ENCODE measurements around the gene TNN.
A peak's percentile ranks its signal among the peaks of the same experiment; 100 is the strongest.

TNN gene

GRCh38 chr1:175137369-175137768 is 69.7 kb downstream of the TNN start:
- H3K79me2 ChIP-seq (ENCODE audit: insufficient read depth, low read length) = no peaks in the 10 kb centered on the region
- no peaks in the 10 kb centered on the region for H3F3A ChIP-seq (ENCODE audit: low read depth)
- no peak overlapping the region for H3K9ac ChIP-seq (ENCODE audit: low read depth, low read length, poor library complexity, severe bottlenecking)
- no peak overlapping the region for H3K4me3 ChIP-seq (ENCODE audit: low read length, poor library complexity, severe bottlenecking)
- H3K27me3 ChIP-seq (ENCODE audit: insufficient read depth, low read length, poor library complexity, severe bottlenecking) = no peaks in the 10 kb centered on the region
- no peaks in the 10 kb centered on the region for H4K20me1 ChIP-seq (ENCODE audit: insufficient read depth, low read length, poor library complexity, severe bottlenecking)
- H3K9me3 ChIP-seq (ENCODE audit: insufficient read depth, low read depth, low read length) = no peaks in the 10 kb centered on the region
- no peaks in the 10 kb centered on the region for H3K9me2 ChIP-seq (replicated peaks; ENCODE audit: low read depth, low read length)
- H3K4me1 ChIP-seq (ENCODE audit: insufficient read depth, low read length, poor library complexity, severe bottlenecking) = no peaks in the 10 kb centered on the region
- H3K4me2 ChIP-seq (ENCODE audit: low read depth, low read length, poor library complexity, severe bottlenecking) = no peak overlapping the region
- TF ChIP-seq CTCF (conservative IDR thresholded peaks at IDR 0.05; ENCODE audit: low read length) (no peak), EZH2phosphoT487 (IDR thresholded peaks at IDR 0.05; ENCODE audit: borderline replicate concordance) (no peak)
- H2AFZ ChIP-seq (ENCODE audit: low read length) = no peak overlapping the region
- H3K36me3 ChIP-seq (ENCODE audit: insufficient read depth, low read length) = no peaks in the 10 kb centered on the region

GRCh38 chr1:175138579-175138978 is 70.9 kb downstream of the TNN start:
- Histone ChIP-seq H3K79me2 (ENCODE audit: insufficient read depth, low read length) (no peaks in the 10 kb centered on the region), H3K9me2 (replicated peaks; ENCODE audit: low read depth, low read length) (no peaks in the 10 kb centered on the region), H3K9me3 (ENCODE audit: insufficient read depth, low read depth, low read length) (no peaks in the 10 kb centered on the region), H3K36me3 (ENCODE audit: insufficient read depth, low read length) (no peaks in the 10 kb centered on the region), H3K4me1 (ENCODE audit: insufficient read depth, low read length, poor library complexity, severe bottlenecking) (no peaks in the 10 kb centered on the region), H3F3A (ENCODE audit: low read depth) (no peaks in the 10 kb centered on the region), H3K9ac (ENCODE audit: low read depth, low read length, poor library complexity, severe bottlenecking) (no peak overlapping the region), H3K4me2 (ENCODE audit: low read depth, low read length, poor library complexity, severe bottlenecking) (no peak overlapping the region), H3K27me3 (ENCODE audit: insufficient read depth, low read length, poor library complexity, severe bottlenecking) (no peaks in the 10 kb centered on the region), H3K4me3 (ENCODE audit: low read length, poor library complexity, severe bottlenecking) (no peak overlapping the region), H2AFZ (ENCODE audit: low read length) (no peak overlapping the region), H4K20me1 (ENCODE audit: insufficient read depth, low read length, poor library complexity, severe bottlenecking) (no peaks in the 10 kb centered on the region)
- TF ChIP-seq CTCF (conservative IDR thresholded peaks at IDR 0.05; ENCODE audit: low read length) = no peak
- TF ChIP-seq EZH2phosphoT487 (IDR thresholded peaks at IDR 0.05; ENCODE audit: borderline replicate concordance) = no peak

- Histone ChIP-seq H3F3A (ENCODE audit: low read depth) (no peaks in the 10 kb centered on the region), H3K9me2 (replicated peaks; ENCODE audit: low read depth, low read length) (no peaks in the 10 kb centered on the region), H3K9me3 (ENCODE audit: insufficient read depth, low read depth, low read length) (no peaks in the 10 kb centered on the region), H4K20me1 (ENCODE audit: insufficient read depth, low read length, poor library complexity, severe bottlenecking) (no peaks in the 10 kb centered on the region), H3K4me3 (ENCODE audit: low read length, poor library complexity, severe bottlenecking) (no peak overlapping the region), H3K4me1 (ENCODE audit: insufficient read depth, low read length, poor library complexity, severe bottlenecking) (no peaks in the 10 kb centered on the region), H3K79me2 (ENCODE audit: insufficient read depth, low read length) (no peaks in the 10 kb centered on the region), H3K9ac (ENCODE audit: low read depth, low read length, poor library complexity, severe bottlenecking) (no peak overlapping the region), H3K4me2 (ENCODE audit: low read depth, low read length, poor library complexity, severe bottlenecking) (peak overlapping the region; percentile 34), H2AFZ (ENCODE audit: low read length) (peak overlapping the region; percentile 11; the same call in 1 of the 2 replicates), H3K27me3 (ENCODE audit: insufficient read depth, low read length, poor library complexity, severe bottlenecking) (no peaks in the 10 kb centered on the region), H3K36me3 (ENCODE audit: insufficient read depth, low read length) (no peaks in the 10 kb centered on the region)
- TF ChIP-seq CTCF (conservative IDR thresholded peaks at IDR 0.05; ENCODE audit: low read length) (no peak), EZH2phosphoT487 (IDR thresholded peaks at IDR 0.05; ENCODE audit: borderline replicate concordance) (no peak)
Observed at GRCh38 chr1:175145899-175146528, 78.4 kb downstream of the TNN start.
